ENCODE measurements around the gene APLF.

APLF gene

GRCh38 chr2:68456198-68456597, 11.2 kb upstream of the APLF start:
- Histone ChIP-seq H3K4me3 (replicated peaks; ENCODE audit: low read depth, low read length) (no peak overlapping the region), H3K36me3 (ENCODE audit: control insufficient read depth, insufficient read depth, low read length) (no peaks in the 10 kb centered on the region), H3K27me3 (replicated peaks; ENCODE audit: control insufficient read depth, insufficient read depth, low read length) (no peaks in the 10 kb centered on the region)
- TF ChIP-seq CTCF (IDR thresholded peaks at IDR 0.05; ENCODE audit: insufficient read depth, low read length, poor library complexity, severe bottlenecking): no peak
- no peak for DNase-seq (ENCODE audit: extremely low read depth, insufficient read length)

GRCh38 chr2:68458981-68459380, 8.4 kb upstream of the APLF start:
- no peak for DNase-seq (ENCODE audit: extremely low read depth, insufficient read length)
- Histone ChIP-seq H3K4me3 (replicated peaks; ENCODE audit: low read depth, low read length) (no peak overlapping the region), H3K27me3 (replicated peaks; ENCODE audit: control insufficient read depth, insufficient read depth, low read length) (no peaks in the 10 kb centered on the region), H3K36me3 (ENCODE audit: control insufficient read depth, insufficient read depth, low read length) (no peaks in the 10 kb centered on the region)
- no peak for TF ChIP-seq CTCF (IDR thresholded peaks at IDR 0.05; ENCODE audit: insufficient read depth, low read length, poor library complexity, severe bottlenecking)

GRCh38 chr2:68463287-68463877, 4.0 kb upstream of the APLF start:
- Histone ChIP-seq H3K36me3 (ENCODE audit: control insufficient read depth, insufficient read depth, low read length) (no peaks in the 10 kb centered on the region), H3K4me3 (replicated peaks; ENCODE audit: low read depth, low read length) (no peak overlapping the region), H3K27me3 (replicated peaks; ENCODE audit: control insufficient read depth, insufficient read depth, low read length) (no peaks in the 10 kb centered on the region)
- no peak for DNase-seq (ENCODE audit: extremely low read depth, insufficient read length)
- peak; percentile 59 for TF ChIP-seq CTCF (IDR thresholded peaks at IDR 0.05; ENCODE audit: insufficient read depth, low read length, poor library complexity, severe bottlenecking)

GRCh38 chr2:68464651-68465050, 2.7 kb upstream of the APLF start:
- no peak for DNase-seq (ENCODE audit: extremely low read depth, insufficient read length)
- TF ChIP-seq CTCF (IDR thresholded peaks at IDR 0.05; ENCODE audit: insufficient read depth, low read length, poor library complexity, severe bottlenecking): no peak
- Histone ChIP-seq H3K4me3 (replicated peaks; ENCODE audit: low read depth, low read length) (no peak overlapping the region), H3K27me3 (replicated peaks; ENCODE audit: control insufficient read depth, insufficient read depth, low read length) (no peaks in the 10 kb centered on the region), H3K36me3 (ENCODE audit: control insufficient read depth, insufficient read depth, low read length) (no peaks in the 10 kb centered on the region)

GRCh38 chr2:68465081-68465916, 2.1 kb upstream of the APLF start:
- Histone ChIP-seq H3K27me3 (replicated peaks; ENCODE audit: control insufficient read depth, insufficient read depth, low read length) (no peaks in the 10 kb centered on the region), H3K4me3 (replicated peaks; ENCODE audit: low read depth, low read length) (no peak overlapping the region), H3K36me3 (ENCODE audit: control insufficient read depth, insufficient read depth, low read length) (no peaks in the 10 kb centered on the region)
- no peak for DNase-seq (ENCODE audit: extremely low read depth, insufficient read length)
- TF ChIP-seq CTCF (IDR thresholded peaks at IDR 0.05; ENCODE audit: insufficient read depth, low read length, poor library complexity, severe bottlenecking): no peak

Measured in GM06990 (cell line).